ENCODE results near the gene FBLN1. TPM values are rescaled to one million over a fixed set of nuclear protein-coding genes. Genes with fewer than 3 reads are reported as not detected.

FBLN1 gene
- total RNA-seq, 1 experiment from 2014 or later, result 23.4 TPM

DNA sequence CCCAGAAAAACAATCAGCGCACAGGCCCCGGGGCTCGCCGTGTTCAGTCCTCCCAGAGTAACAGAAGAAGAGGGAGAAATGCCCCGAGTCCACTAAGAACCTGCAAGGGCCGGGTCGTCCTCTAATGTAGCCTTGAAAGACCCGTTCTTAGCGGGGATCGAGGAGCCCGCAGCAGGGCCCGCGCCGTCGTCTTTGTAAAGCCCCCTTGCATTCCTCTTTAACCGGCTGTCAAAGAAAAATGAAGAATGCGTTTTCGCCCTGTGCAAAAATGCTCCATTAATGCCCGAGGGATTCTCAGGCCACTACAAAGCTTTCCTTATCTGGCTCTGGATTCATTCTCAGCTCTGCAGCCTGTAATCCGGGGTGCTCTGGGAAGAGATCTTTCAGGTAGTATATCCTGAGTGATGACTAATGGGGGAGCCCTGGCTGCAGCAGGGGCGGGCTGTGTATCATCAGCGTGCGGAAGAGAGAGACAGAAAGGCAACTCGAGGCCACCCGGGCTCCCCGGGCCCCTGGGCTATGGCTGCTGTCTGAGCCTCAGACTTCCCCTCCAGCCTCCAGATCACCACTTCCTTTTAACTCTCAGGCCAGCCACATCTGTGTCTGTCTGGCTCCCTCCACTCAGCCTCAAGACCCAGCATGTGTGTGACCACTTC lies 78.2 kb downstream of the FBLN1 start:
- Histone ChIP-seq H2AFZ (ENCODE audit: low read depth, low read length, poor library complexity, severe bottlenecking) (no peak overlapping the region), H4K20me1 (ENCODE audit: insufficient read depth) (no peaks in the 10 kb centered on the region), H3K4me3 (replicated peaks in 1 of 2; ENCODE audit: low read depth in 1 of 2, low read length in 2 of 2) (no peak overlapping the region), H3K9me3 (ENCODE audit: control insufficient read depth in 1 of 2, insufficient read depth in 1 of 2, low read depth in 1 of 2, low read length in 2 of 2) (no peaks in the 10 kb centered on the region), H3K9me2 (ENCODE audit: insufficient read depth) (no peaks in the 10 kb centered on the region), H3K36me3 (ENCODE audit: control insufficient read depth in 1 of 2, insufficient read depth in 2 of 2, low read length in 2 of 2) (no peaks in the 10 kb centered on the region), H3K4me2 (ENCODE audit: low read length) (no peak overlapping the region), H3K27ac (ENCODE audit: low read depth, low read length) (no peak overlapping the region), H3K4me1 (ENCODE audit: control insufficient read depth in 1 of 2, insufficient read depth in 2 of 2, low read length in 2 of 2) (peaks cover 0 to 10% of the 10 kb centered on the region in 2 experiments; a peak in 1 of 4 replicates), H3K79me2 (ENCODE audit: insufficient read depth, low read length) (no peaks in the 10 kb centered on the region), H3K9ac (ENCODE audit: low read length) (no peak overlapping the region), H3K27me3 (ENCODE audit: insufficient read depth, low read length) (no peaks in the 10 kb centered on the region)
- no peak for ATAC-seq
- ChIA-PET POLR2A (no interaction called here), RAD21 (ENCODE audit: low non-redundant PET in 1 of 2, low total read pairs in 2 of 2, uncharacterized antibody in 2 of 2, unreplicated experiment in 2 of 2) (no interaction called here), CTCF (no interaction called here)
- TF ChIP-seq TCF7L2 (IDR thresholded peaks at IDR 0.05; ENCODE audit: borderline replicate concordance, extremely low read depth, insufficient read depth, insufficient read length), result no peak
- no peak for TF ChIP-seq EZH2 (IDR thresholded peaks at IDR 0.05)
- no peak for TF ChIP-seq FOSL1 (IDR thresholded peaks at IDR 0.05; ENCODE audit: low read depth)
- TF ChIP-seq ZNF274 (IDR thresholded peaks at IDR 0.05; ENCODE audit: low read depth, low read length), result no peak
- no peak for TF ChIP-seq CBX3 (IDR thresholded peaks at IDR 0.05; ENCODE audit: low read depth)
- TF ChIP-seq EZH2phosphoT487 (IDR thresholded peaks at IDR 0.05; ENCODE audit: borderline replicate concordance), result no peak
- TF ChIP-seq, protein P1, sequence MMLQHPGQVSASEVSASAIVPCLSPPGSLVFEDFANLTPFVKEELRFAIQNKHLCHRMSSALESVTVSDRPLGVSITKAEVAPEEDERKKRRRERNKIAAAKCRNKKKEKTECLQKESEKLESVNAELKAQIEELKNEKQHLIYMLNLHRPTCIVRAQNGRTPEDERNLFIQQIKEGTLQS (IDR thresholded peaks at IDR 0.05), result no peak
- no peak for TF ChIP-seq SP1 (IDR thresholded peaks at IDR 0.05; ENCODE audit: low read depth)
- no peak for TF ChIP-seq SRF (IDR thresholded peaks at IDR 0.05; ENCODE audit: low read depth)
- TF ChIP-seq YY1 (IDR thresholded peaks at IDR 0.05; ENCODE audit: extremely low read depth, insufficient replicate concordance, low read depth, low read length), result no peak
- TF ChIP-seq JUND (IDR thresholded peaks at IDR 0.05), result no peak
- TF ChIP-seq EGR1 (IDR thresholded peaks at IDR 0.05; ENCODE audit: low read depth), result no peak
- TF ChIP-seq CEBPB (IDR thresholded peaks at IDR 0.05; ENCODE audit: low read depth), result no peak
- no peak for TF ChIP-seq POLR2AphosphoS5 (IDR thresholded peaks at IDR 0.05; ENCODE audit: low read depth, low read length)
- TF ChIP-seq, protein P2, sequence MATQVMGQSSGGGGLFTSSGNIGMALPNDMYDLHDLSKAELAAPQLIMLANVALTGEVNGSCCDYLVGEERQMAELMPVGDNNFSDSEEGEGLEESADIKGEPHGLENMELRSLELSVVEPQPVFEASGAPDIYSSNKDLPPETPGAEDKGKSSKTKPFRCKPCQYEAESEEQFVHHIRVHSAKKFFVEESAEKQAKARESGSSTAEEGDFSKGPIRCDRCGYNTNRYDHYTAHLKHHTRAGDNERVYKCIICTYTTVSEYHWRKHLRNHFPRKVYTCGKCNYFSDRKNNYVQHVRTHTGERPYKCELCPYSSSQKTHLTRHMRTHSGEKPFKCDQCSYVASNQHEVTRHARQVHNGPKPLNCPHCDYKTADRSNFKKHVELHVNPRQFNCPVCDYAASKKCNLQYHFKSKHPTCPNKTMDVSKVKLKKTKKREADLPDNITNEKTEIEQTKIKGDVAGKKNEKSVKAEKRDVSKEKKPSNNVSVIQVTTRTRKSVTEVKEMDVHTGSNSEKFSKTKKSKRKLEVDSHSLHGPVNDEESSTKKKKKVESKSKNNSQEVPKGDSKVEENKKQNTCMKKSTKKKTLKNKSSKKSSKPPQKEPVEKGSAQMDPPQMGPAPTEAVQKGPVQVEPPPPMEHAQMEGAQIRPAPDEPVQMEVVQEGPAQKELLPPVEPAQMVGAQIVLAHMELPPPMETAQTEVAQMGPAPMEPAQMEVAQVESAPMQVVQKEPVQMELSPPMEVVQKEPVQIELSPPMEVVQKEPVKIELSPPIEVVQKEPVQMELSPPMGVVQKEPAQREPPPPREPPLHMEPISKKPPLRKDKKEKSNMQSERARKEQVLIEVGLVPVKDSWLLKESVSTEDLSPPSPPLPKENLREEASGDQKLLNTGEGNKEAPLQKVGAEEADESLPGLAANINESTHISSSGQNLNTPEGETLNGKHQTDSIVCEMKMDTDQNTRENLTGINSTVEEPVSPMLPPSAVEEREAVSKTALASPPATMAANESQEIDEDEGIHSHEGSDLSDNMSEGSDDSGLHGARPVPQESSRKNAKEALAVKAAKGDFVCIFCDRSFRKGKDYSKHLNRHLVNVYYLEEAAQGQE (IDR thresholded peaks at IDR 0.05; ENCODE audit: low read depth), result no peak
- TF ChIP-seq RAD21 (IDR thresholded peaks at IDR 0.05; ENCODE audit: low read depth), result no peak
- no peak for TF ChIP-seq SIN3A (IDR thresholded peaks at IDR 0.05; ENCODE audit: low read depth)
- TF ChIP-seq, protein P3, sequence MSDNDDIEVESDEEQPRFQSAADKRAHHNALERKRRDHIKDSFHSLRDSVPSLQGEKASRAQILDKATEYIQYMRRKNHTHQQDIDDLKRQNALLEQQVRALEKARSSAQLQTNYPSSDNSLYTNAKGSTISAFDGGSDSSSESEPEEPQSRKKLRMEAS (IDR thresholded peaks at IDR 0.05), result no peak
- TF ChIP-seq, protein P4, sequence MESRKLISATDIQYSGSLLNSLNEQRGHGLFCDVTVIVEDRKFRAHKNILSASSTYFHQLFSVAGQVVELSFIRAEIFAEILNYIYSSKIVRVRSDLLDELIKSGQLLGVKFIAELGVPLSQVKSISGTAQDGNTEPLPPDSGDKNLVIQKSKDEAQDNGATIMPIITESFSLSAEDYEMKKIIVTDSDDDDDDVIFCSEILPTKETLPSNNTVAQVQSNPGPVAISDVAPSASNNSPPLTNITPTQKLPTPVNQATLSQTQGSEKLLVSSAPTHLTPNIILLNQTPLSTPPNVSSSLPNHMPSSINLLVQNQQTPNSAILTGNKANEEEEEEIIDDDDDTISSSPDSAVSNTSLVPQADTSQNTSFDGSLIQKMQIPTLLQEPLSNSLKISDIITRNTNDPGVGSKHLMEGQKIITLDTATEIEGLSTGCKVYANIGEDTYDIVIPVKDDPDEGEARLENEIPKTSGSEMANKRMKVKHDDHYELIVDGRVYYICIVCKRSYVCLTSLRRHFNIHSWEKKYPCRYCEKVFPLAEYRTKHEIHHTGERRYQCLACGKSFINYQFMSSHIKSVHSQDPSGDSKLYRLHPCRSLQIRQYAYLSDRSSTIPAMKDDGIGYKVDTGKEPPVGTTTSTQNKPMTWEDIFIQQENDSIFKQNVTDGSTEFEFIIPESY (IDR thresholded peaks at IDR 0.05; ENCODE audit: extremely low read depth, insufficient replicate concordance, low read length), result no peak
- no peak for DNase-seq (ENCODE audit: low read depth, low spot score)
- intact Hi-C loops (cut with micrococcal nuclease), result no loop called here
- BruUV-seq (replicated peaks), result no TSS peak

Measured in HCT116 (cell line).